Posterior cingulate gyrus (tissue), 11 donors: ENCODE measurements around the gene ZKSCAN3.

Source experiments
- DNase-seq, 10 donors: peaks; one replicate each; pipeline versions ENCODE4 v3.0.0 to v3.0.0-alpha.2; 2020 to 2021; ENCODE audit warnings: mixed read lengths in 3 of 10
- intact Hi-C: fragments of 100-400 bp; cut with DNase I; formaldehyde crosslinking; loops from one replicate; pipeline ENCODE4 v1.15.1; 2023

Gene ZKSCAN3

GRCh38 chr6:28410767-28411166, 61.0 kb downstream of the ZKSCAN3 start:
- intact Hi-C loops, result no loop called here
- no peak for DNase-seq

GRCh38 chr6:28413681-28414080, 63.9 kb downstream of the ZKSCAN3 start:
- DNase-seq, result no peak
- intact Hi-C loops, result no loop called here
